Endometrial microvascular endothelial cells (primary cell): Measurements from ENCODE around the gene MS4A2. TPM values are rescaled to one million over a fixed set of nuclear protein-coding genes. Genes with fewer than 3 reads are reported as not detected.
"Not testable (repeated sequence)": the region's sequence is repeated elsewhere in the genome, so short reads cannot be mapped to it uniquely, and the experiment has no call there.

Source experiments
- in situ Hi-C: cut with HindIII; loops from 2 replicates; pipeline ENCODE4 v1.10.0; 2017; ENCODE audit warnings: low sequenced_read_pairs, low pct_unique_long_range_greater_than_20kb; ENCODE audit errors: inconsistent ontology term
- total RNA-seq: library from RNA; depleted of rRNA; stranded (reverse); fragments of >200 nt; gene quantifications from one replicate; pipeline ENCODE4 v1.2.3, GENCODE V29; 2015; ENCODE audit errors: inconsistent ontology term

Gene MS4A2
- total RNA-seq, 1 donor from 2014 or later = not detected

DNA sequence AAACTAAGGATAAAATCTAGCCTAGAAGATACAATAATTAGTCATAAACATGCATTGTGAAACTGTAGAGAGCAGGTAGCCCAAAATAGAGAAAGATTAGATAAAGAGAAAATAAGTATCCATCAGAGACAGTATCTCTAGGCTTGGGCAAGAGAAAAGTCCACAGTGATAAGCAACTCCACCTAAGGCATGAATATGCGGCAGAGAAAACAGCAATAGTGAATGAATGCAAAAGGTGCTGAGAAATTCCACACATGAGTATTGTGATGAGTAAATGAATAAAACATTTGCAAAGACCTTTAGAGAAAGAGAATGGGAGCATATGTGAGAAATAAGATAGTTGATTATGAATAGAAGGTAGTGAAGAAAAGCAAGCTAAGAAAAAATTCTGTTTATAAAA is 8.7 kb downstream of the MS4A2 start:
- in situ Hi-C loops = no loop called here

DNA sequence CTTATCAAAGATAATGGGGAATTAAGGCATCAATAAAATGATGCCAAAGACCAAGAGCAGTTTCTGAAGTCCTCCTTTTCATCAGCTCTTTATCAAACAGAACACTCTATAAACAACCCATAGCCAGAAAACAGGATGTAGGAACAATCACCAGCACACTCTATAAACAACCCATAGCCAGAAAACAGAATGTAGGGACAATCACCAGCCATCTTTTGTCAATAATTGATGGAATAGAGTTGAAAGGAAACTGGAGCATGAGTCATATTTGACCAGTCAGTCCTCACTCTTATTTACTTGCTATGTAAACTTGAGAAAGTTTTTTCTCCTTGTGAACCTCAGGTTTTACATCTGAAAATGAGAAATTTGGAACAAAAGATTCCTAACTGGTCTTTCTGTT is 10.0 kb downstream of the MS4A2 start:
- in situ Hi-C loops = no loop called here

DNA sequence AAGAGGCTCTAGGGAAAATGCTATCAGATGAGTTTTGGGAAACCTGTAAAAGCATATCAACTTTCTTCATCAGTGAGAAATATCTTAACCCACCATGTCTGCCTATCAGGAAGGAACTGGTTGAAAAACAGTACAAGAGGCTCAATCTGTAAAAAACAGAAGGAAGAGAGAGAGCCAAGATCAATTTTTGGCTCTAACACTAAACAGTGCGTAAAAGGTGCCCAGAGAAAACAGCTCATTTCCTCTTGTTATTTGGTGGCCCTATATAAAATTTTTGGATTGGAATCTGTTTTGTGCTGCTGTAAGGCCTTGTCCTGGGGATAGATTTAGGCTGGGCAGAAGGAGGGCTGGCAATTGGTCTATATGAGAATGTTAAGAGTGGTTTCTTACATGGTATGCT is 12.1 kb downstream of the MS4A2 start:
- in situ Hi-C loops = no loop called here

DNA sequence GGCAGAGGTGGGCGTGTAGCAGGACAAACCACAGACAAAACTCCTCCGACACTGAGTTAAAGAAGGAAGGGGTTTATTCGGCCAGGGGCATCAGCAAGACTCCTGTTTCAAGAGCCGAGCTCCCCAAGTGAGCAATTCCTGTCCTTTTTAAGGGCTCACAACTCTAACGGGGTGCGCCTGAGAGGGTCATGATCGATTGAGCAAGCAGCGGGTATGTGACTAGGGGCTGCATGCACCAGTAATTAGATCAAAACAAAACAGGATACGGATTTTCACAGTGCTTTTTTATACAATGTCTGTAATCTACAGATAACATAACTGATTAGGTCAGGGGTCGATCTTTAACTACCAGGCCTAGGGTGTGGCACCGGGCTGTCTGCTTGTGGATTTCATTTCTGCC is 12.9 kb downstream of the MS4A2 start:
- in situ Hi-C loops = not testable (repeated sequence)

DNA sequence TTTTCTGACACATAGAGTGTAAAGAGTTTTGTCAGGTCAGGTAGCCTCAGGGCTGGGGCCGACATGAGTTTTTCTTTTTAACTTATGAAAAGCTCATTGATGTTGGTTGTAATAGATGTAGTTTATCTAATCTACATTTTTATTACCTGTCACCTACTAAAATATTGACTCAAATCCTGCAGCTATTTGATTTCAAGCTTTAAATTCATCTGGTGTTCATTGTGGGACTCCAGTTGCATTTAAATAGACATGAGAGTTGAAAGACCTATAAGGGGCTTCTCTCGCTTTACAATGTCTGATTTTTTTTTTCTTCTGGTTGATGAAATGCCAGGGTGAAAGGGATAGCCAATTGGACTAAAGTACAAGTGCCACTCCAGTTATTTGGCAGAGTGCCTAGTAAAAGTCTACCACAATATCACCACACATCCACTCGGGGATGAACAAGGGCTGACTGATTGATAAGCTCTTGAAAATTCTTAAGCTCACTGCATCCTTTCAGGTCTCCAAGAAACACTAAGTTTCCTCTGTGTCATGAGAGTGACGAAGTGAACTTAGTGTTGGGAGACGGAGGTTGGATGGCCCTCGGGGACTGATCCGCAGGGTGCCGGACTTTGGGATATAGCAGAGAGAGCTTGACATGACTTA is 16.1 kb downstream of the MS4A2 start:
- in situ Hi-C loops = not testable (repeated sequence)

DNA sequence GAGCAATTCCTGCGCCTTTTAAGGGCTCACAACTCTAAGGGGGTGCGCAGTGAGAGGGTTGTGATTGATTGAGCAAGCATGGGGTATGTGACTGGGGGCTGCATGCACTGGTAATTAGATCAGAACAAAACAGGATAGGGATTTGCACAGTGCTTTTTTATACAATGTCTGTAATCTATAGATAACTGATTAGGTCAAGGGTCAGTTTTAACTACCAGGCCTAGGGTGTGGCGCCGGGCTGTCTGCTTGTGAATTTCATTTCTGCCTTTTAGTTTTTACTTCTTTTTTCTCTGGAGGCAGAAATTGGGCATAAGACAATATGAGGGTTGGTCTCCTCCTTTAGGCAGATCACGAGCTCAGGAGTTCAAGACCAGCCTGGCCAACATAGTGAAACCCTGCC is 20.2 kb downstream of the MS4A2 start:
- in situ Hi-C loops = not testable (repeated sequence)

DNA sequence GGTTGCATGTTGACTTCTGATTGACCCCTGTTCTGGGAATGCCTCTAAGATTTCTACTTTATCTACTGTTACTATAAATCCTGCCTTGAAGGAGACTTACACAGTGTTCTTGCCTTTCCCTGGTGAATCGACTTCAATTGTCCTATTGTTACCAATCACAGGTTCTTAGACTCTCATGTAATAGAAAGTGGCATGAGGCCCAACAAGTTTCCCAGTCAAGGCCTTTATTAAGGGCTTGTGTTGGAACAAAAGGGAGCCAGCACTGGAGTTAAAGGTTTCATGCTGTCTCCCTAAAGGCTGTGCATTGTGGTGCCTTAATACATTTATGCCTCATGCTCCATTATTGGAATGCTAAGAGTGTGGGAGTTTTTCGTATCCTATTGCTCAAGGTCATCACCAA is 23.3 kb downstream of the MS4A2 start:
- in situ Hi-C loops = no loop called here

DNA sequence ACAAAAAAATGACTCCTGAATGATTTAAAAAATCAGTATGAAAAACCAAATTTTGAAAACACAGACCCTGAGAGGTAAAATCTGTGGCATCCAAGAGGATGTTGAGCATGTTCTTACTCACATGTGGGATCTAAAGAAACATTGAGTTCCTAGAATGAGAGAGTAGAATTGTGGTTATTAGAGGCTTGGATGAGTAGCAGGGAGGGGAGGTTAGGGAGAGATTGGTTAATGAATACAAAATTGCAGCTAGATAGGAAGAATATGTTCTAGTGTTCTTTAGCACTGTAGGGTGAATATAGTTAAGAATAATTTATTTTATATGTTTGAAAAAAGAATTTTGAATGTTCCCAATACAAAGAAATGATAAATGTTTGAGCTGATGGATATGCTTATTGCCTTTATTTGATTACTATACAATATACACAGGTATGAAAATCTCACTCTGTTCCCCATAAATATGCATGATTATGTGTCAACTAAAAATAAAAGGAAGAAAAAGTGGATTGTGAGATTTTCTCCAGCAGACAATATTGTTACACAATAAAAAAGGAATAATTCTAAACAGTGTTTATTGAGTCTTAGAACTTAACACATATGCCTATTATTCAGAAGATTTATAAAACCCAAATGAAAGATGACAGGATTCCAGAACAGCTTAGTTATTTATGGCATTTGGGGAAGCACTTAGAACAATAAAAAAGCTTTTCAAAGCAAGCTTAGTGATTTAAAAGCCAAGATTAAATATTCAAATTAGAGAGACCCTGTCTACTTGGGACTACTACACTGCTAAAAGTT is 28.7 kb downstream of the MS4A2 start:
- in situ Hi-C loops = no loop called here

DNA sequence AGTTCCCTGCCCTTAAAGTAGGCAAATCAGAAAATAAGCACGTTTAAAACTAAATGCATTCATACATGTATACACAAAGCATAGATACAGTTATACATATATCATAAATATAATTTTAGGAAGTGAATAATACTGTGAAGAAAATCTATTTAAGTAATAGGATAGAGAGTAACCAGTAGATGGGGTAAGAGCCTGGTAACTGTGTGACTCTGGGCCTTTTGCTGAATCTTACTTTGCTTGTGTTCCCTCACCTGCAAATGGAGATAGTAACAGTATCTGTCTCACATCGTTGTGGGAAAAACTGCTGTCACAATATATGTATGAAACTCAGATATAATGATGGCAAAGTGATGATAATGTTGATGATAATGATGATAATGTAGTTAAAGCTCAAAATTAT is 29.9 kb downstream of the MS4A2 start:
- in situ Hi-C loops = no loop called here

DNA sequence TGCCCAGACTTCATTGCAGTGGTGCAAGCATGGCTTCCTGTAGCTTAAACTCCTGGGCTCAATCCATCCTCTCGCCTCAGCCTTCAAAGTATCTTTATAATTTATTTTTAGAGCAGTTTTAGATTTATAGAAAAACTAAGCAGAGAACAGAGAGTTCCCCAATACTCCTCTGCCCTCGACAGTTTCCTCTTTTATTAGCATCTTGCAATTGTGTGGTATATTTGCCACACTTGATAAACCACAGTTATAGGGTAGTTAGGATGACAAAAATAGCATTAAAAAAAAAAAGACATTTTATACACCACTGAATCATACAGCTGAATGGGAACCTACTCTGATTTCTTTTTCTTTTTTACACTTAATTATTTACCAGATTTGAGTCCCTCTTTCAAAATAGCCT is 31.2 kb downstream of the MS4A2 start:
- in situ Hi-C loops = no loop called here

DNA sequence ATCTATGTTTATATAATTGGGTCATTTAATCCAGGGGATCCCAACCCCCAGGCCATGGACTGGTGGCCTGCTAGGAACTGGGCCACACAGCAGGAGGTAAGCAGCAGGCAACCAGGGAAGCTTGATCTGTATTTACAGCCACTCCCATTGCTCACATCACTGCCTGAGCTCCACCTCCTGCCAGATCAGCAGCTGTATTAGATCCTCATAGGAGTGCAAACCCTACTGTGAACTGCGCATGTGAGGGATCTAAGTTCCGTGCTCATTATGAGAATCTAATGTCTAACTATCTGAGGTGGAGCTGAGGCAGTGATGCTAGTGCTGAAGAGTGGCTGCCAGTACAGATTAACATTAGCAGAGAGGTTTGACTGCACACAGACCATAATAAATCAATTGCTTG is 32.8 kb downstream of the MS4A2 start:
- in situ Hi-C loops = no loop called here

DNA sequence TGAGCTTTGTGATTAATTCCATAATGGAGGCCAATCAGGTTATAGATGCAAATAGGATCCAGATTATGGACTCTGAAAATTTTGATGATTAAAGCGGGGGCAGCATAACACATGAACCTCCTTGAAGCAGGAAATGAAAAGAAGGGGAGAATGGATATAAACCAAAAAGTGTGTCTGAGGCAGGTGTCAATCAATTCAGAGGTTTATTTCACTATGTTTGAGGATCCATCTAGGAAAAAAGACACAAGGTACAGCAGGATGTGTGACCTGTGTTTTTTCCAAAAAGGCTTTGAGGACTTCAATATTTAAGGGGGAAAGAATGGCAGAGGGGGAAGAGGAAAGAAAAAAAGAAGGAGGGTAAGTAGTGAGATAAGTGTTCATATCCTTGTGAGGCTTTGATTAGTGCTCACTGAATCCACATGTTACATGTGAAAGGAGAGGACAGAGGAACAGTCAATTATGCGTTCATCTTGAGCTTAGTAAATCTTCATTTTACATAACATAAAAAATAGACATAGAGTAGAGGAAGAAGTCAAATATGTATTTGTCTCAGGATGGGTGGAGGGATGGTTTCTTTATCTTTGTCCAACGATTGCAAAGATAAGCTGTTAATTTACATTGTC is 34.1 kb downstream of the MS4A2 start:
- in situ Hi-C loops = no loop called here

DNA sequence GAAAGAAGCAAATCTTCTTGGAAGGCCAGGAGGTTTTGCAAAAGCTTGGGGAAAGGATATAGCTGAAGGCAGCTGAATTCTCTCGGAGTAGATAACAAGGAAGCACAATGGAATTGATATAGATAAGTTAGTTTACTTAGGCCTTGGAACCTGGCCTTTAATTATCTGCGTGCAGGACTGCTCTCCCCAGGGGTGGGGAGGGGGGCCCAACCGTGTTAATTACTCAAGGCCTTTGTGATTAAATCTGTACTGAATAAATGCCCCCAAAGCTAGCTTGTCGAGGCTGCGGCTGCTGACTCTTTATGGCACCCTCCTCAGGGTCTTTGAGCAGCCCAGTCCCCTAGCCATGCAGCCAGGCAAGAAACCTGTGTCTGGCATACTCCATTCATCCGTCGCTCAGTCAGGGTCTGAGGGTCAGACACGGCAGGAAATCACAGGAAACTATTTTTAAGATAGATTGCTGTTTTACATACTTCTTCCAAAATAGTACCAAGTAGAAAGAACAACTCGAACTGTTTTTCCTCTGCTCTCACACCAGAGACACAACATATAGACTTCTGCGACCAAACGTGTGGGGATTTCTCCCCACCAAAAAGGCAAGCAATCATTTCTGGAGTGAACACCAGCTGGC is 36.5 kb downstream of the MS4A2 start:
- in situ Hi-C loops = no loop called here

DNA sequence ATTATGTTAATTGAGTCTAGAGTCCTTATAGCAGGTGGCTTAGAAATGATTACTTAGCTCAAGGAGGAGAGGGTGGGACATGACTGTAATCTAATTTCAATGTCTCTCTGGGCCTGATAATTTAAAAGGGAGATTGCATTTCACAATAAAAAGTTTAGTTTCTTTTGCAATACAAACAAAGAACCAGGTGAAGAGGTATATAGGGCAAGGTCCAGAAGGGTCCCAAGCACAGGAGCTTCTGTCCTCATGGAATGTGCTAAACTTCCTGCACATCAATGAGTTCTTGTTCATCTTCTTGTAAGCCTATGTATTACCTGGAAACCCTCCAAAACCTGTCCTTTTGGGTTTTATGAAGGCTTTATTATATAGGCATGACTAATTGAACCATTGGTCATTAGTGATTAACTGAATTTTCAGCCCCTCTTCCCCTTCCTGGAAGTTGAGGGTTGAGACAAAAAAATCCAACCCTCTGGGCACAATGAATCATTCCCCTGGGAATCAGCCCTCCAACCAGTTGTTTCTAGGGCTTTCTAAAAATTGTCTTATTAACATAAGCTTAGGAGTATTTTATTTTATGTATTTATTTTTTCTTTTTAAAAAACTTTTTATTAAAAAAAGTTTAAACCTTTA is 37.6 kb downstream of the MS4A2 start:
- in situ Hi-C loops = no loop called here

DNA sequence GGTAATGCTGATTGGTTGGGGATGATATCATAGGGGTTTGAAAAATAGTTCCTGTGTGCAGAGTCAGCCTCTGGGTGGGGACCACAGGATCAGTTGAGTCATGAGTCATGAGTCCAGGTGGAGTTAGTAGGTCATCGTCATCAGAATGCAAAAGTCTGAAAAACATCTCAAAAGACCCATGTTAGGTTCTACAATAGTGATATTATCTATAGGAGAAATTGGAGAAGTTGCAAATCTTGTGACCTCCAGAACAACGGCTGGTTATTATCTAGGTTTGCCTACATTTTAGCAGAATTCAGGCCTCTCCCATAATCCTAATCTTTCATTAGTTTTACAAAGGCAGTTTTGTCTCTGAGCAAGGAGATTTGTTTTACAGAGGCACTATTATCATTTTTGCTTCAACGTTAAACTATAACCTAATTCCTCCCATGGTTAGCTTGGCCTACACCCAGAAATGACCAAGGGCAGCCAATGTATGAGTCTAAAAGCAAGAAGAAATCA is 38.9 kb downstream of the MS4A2 start:
- in situ Hi-C loops = no loop called here

DNA sequence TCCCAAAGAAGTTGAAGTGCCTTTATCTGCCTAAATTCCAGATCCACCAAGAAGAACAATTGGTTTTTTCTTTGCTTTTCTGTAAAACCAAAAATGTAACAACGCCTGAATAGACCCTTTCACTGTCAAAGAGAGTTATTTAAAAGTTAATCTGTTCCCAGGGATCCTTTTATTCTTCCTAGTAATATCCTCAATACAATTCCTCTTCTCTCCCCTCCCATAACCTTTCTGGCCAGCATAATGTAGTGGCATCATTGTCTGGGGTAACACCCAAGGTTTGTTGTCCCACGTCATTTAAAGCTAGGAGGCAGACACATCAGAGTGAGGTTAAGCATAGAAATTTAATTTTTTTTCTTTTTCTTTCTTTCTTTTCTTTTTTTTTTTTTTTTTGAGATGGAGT is 39.9 kb downstream of the MS4A2 start:
- in situ Hi-C loops = no loop called here

DNA sequence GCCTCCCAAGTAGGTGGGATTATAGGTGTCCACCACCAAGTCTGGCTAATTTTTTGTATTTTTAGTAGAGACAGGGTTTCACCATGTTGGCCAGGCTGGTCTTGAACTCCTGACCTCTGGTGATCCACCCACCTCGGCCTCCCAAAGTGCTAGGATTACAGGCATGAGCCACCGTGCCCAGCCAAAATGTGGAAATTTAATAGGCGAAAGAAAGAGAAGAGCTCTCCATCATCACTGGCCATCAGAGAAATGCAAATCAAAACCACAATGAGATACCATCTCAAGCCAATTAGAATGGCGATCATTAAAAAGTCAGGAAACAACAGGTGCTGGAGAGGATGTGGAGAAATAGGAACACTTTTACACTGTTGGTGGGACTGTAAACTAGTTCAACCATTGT is 40.4 kb downstream of the MS4A2 start:
- in situ Hi-C loops = not testable (repeated sequence)

DNA sequence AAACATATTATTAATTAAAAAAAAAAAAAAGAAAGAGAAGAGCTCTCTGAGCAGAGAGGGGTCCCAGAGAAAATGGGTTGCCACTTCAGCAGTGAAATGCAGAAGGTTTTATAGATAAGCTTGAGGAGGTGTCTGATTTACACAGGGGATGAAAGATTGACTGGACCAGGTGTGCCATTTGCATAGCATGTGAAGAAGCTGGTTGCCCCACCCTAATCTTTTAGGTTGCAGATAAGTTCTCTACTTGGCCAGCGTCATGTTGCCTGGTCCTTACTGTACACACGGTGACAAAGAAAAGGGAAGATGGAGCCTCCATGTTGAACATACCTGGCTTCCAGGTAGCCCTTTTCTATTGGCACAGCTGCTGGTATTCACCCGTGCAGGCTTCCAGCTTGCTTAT is 41.4 kb downstream of the MS4A2 start:
- in situ Hi-C loops = no loop called here

DNA sequence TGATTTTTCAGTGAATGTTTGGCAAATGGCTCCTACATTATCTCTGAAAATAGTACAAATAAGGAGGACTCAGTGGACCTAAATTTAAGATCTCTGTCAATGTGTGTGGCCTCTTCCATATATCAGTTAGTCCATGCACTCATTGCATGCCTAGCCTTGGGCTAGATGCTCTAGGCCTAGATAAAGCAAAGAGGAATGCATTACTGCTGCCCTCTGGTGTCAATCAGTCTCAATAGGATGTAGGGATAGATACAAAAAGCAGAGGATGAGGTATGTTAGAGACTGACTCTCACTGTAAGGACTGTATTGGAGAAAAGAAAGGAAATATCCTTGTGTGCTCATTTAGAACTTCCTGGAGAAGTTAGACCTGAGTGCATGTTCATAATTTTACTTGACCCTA is 42.0 kb downstream of the MS4A2 start:
- in situ Hi-C loops = no loop called here
